ENCODE results near the gene SNX1.
"Not testable (repeated sequence)": the region's sequence is repeated elsewhere in the genome, so short reads cannot be mapped to it uniquely, and the experiment has no call there.

The SNX1 gene

DNA sequence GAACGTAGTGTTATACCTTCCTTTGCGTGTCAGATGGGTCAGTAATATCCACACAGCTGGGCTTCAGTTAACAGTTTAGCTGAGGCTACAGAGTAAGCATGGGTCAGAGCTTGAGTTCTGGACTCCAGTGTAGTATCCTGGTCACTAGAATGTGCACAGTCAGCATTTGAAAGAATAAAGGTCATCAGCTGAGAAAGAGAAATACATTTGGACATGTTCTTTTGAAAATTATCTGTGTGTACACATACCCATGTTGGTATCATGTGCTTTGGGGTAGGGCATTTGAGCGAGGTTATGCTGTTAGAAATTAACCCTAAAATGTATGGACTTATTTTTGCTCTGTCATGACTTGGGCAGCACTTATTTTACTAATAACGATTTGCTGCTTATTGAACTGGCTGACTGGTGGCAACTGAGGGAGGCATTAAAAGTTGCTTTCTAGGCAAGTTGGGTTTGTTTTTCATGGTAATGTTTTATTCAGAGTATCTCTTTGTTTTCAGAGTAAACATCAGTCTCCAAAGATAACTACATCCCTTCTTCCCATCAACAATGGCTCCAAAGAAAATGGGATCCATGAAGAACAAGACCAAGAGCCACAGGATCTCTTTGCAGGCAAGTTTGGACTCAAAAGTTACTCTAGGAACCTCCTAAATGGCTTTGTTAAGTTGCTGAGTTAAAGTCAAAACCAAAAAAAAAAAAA, 16.4 kb downstream of the SNX1 start:
- no peak overlapping the region for H3K27ac ChIP-seq
- TF ChIP-seq, protein P1, sequence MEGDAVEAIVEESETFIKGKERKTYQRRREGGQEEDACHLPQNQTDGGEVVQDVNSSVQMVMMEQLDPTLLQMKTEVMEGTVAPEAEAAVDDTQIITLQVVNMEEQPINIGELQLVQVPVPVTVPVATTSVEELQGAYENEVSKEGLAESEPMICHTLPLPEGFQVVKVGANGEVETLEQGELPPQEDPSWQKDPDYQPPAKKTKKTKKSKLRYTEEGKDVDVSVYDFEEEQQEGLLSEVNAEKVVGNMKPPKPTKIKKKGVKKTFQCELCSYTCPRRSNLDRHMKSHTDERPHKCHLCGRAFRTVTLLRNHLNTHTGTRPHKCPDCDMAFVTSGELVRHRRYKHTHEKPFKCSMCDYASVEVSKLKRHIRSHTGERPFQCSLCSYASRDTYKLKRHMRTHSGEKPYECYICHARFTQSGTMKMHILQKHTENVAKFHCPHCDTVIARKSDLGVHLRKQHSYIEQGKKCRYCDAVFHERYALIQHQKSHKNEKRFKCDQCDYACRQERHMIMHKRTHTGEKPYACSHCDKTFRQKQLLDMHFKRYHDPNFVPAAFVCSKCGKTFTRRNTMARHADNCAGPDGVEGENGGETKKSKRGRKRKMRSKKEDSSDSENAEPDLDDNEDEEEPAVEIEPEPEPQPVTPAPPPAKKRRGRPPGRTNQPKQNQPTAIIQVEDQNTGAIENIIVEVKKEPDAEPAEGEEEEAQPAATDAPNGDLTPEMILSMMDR (conservative IDR thresholded peaks at IDR 0.05): no peak

DNA sequence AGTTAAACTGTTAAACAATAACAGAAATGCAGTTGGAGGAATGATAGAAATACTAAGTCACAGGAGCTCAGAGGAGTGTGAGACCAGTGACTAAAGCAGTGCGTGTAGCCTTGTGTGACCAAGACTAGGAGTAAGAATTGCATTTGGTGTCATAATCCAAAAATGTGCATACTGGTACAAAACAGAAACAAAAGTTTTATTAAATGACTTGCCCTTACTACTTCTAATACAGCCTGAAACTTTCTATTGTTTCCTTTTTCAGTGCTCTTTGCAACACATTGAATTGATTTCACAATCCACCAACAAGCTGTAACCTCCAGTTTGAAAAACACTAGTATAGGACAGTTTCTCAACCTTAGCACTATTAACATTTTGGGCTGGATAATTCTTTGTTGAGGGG, 17.1 kb downstream of the SNX1 start:
- TF ChIP-seq, protein P1 (conservative IDR thresholded peaks at IDR 0.05): no peak
- no peak overlapping the region for H3K27ac ChIP-seq

DNA sequence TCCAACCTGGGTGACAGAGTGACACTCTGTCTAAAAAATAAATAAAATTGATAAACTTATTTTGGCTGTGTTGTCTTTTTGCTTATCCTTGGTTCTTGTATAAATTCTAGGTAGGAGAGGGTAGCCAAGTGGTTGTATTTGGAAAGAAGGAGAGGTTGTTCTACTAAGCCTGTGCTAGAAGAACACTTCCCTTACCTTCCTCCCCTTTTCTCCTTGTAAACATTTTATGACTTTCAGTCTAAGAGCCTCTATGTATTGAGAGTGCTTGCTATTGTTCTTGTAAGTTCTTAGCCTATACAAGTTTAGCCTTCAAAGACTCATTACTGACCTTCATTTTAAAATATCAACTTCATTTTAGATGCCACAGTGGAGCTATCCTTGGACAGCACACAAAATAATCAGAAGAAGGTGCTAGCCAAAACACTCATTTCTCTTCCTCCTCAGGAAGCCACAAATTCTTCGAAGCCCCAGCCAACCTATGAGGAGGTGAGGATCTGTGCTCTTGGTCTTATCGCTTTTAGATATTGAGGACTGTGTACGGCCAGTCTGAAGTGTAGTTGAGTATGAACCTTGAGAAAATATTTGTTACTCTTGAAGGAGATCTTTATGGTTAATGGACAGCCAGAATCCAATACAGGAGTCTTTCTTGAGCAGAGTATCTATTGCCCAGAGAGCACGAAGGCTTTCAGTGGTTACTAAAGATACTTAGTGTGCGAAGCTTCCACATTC, 22.1 kb downstream of the SNX1 start:
- TF ChIP-seq, protein P1 (conservative IDR thresholded peaks at IDR 0.05): no peak
- no peak overlapping the region for H3K27ac ChIP-seq

DNA sequence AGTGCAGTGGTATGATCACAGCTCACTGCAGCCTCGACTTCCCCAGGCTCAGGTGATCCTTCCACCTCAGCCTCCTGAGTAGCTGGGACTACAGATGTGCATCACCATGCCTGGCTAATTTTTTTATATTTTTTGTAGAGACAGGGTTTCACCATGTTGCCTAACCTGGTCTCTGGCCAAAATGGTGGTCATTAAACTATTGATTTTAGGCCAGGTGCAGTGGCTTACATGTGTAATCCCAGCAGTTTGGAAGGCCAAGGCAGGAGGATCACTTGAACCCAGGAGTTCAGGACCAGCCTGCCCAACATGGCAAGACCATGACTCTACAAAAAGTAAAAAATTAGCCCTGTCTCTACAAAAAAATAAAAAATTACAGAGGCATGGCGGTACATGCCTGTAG, 24.5 kb downstream of the SNX1 start:
- not testable (repeated sequence) for H3K27ac ChIP-seq

DNA sequence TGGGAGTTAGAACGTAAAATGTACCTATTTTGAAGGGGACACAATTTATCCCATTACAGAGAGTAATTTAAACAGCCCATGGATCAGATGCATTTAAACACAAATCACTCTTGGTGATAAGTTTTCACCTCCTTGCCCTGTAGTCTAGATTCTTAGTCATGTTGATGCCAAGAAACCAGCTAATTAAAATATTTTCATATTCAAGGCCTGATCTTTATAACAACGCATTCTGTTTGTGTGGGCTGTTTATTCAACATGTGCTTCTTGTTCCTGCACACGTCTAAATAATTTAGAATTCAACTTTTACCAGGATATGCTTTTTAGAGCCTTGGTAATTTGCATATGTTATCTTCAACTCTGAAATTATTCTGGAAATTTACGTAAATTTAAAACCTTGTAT, 25.8 kb downstream of the SNX1 start:
- TF ChIP-seq, protein P1 (conservative IDR thresholded peaks at IDR 0.05): no peak
- H3K27ac ChIP-seq: no peak overlapping the region

DNA sequence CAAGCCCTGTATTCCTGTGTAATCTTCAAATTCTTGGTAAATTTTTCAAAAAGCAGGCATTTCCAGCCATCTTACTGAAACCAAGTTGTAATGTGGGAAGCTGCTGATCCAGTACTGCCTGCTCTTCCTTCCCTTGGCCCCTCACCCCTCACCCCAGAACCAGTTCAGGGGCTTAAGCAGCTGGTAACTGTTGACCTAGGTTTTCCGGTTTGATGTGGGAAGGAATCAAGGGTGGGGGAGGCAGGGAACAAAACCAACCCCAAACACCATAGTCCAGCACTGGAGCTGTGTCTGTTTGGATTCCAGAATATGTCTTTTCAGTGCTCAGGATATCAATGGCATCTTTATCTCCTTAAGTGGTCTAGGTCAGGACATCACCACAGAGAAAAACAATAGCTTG, 26.7 kb downstream of the SNX1 start:
- TF ChIP-seq, protein P1 (conservative IDR thresholded peaks at IDR 0.05): no peak
- H3K27ac ChIP-seq: no peak overlapping the region

DNA sequence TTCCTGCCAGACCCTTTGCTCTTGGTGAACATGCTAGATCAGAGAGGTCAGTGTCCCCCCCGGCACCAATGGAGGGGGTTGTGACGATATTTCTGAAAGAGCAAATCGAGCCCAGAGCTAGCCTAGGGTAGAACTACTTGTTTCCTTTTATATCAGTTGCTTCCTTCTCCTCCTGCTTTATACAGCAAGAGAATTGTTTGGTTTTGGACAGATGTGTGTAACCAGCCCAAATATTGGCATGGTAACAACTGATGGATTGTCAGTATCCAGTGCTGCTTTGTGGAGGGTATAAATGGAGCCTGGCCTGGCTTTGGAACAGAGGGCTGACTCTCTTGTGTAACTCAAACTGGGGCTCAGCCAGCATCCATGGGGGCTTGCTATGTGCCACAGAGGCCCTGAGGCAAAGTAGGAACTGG, 27.2 kb downstream of the SNX1 start:
- TF ChIP-seq, protein P1 (conservative IDR thresholded peaks at IDR 0.05): no peak
- H3K27ac ChIP-seq: no peak overlapping the region

DNA sequence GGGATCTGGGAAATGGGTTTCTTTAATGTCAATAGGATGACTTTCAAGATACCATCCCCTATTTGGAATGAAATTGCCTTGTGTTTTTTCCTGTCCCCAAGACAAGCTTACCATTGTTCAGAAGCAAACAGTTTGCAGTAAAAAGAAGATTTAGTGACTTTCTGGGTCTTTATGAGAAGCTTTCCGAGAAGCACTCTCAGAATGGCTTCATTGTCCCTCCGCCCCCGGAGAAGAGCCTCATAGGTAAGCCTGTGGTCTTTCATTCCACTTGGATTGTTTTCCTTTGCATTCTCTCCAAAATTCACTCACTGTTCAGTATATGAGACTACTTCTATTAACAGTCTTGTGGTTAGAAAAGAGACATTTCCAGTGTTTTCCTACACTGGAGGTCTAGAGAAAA, 30.2 kb downstream of the SNX1 start:
- H3K27ac ChIP-seq: no peak overlapping the region
- TF ChIP-seq, protein P1 (conservative IDR thresholded peaks at IDR 0.05): no peak
